GM23338 (cell line): ENCODE results near the gene IFNG-AS1. TPM values are rescaled to one million over a fixed set of nuclear protein-coding genes. Genes with fewer than 3 reads are reported as not detected.

Source experiments
- ATAC-seq: fragments of 200-7000 bp; cut with Tn5 transposase; 3 replicates; pipeline ENCODE4 v1.9.1; 2020
- DNase-seq: peaks from one replicate; pipeline ENCODE4 v3.0.0-alpha.2; 2015; ENCODE audit warnings: low spot score
- H2AFZ ChIP-seq: fragments of 200-600 bp; sonication (generic); 2 replicates; pipeline ENCODE4 v1.8.0; 2016; ENCODE audit warnings: antibody characterized with exemption, mild to moderate bottlenecking, moderate library complexity
- H3F3A ChIP-seq: fragments of 200-600 bp; sonication (generic); replicated peaks from 2 replicates; pipeline ENCODE4 v1.8.0; 2017; ENCODE audit warnings: antibody characterized with exemption, mixed run types, low read depth
- H3K27ac ChIP-seq: fragments of 200-600 bp; sonication (generic); 2 replicates; pipeline ENCODE4 v1.6.1; 2016; ENCODE audit warnings: low read depth
- H3K27me3 ChIP-seq: fragments of 200-600 bp; sonication (generic); 2 replicates; pipeline ENCODE4 v1.8.0; 2016; ENCODE audit warnings: mild to moderate bottlenecking, mixed run types, moderate library complexity; ENCODE audit not compliant: insufficient read depth
- H3K36me3 ChIP-seq: fragments of 200-600 bp; sonication (generic); 2 replicates; pipeline ENCODE4 v1.8.0; 2016; ENCODE audit warnings: mild to moderate bottlenecking; ENCODE audit not compliant: insufficient read depth
- H3K4me1 ChIP-seq: fragments of 200-600 bp; sonication (generic); 2 replicates; pipeline ENCODE4 v1.8.0; 2016; ENCODE audit warnings: mild to moderate bottlenecking, moderate library complexity; ENCODE audit not compliant: insufficient read depth
- H3K4me2 ChIP-seq: fragments of 200-600 bp; sonication (generic); 2 replicates; pipeline ENCODE4 v1.7.1; 2017; ENCODE audit warnings: mixed run types
- H3K4me3 ChIP-seq: fragments of 200-600 bp; sonication (generic); 2 replicates; pipeline ENCODE4 v1.6.1; 2016; ENCODE audit warnings: mixed run types
- H3K79me2 ChIP-seq: fragments of 200-600 bp; sonication (generic); replicated peaks from 2 replicates; pipeline ENCODE4 v1.8.0; 2017; ENCODE audit warnings: mild to moderate bottlenecking; ENCODE audit not compliant: insufficient read depth
- H3K9me2 ChIP-seq: fragments of 200-600 bp; sonication (generic); 2 replicates; pipeline ENCODE4 v1.8.0; 2017; ENCODE audit not compliant: insufficient read depth
- H4K20me1 ChIP-seq: fragments of 200-600 bp; sonication (generic); replicated peaks from 2 replicates; pipeline ENCODE4 v1.8.0; 2017; ENCODE audit warnings: mild to moderate bottlenecking; ENCODE audit not compliant: insufficient read depth
- H3K27ac Mint-ChIP-seq: 2 replicates; pipeline ENCODE4 v1.8.0; 2020; ENCODE audit warnings: inconsistent platforms, mild to moderate bottlenecking, moderate library complexity, mixed read lengths
- H3K27me3 Mint-ChIP-seq: 3 replicates; pipeline ENCODE4 v1.8.0; 2022; ENCODE audit warnings: low read depth, mild to moderate bottlenecking, moderate library complexity, mixed read lengths, inconsistent platforms; ENCODE audit not compliant: insufficient read depth, poor library complexity
- H3K36me3 Mint-ChIP-seq: 3 replicates; pipeline ENCODE4 v1.8.0; 2021; ENCODE audit warnings: low read depth, mild to moderate bottlenecking, inconsistent platforms, moderate library complexity, mixed read lengths
- H3K4me1 Mint-ChIP-seq: 3 replicates; pipeline ENCODE4 v1.8.0; 2020; ENCODE audit warnings: mild to moderate bottlenecking, inconsistent platforms, mixed read lengths
- H3K4me3 Mint-ChIP-seq: 3 replicates; pipeline ENCODE4 v1.8.0; 2021; ENCODE audit warnings: moderate library complexity, mild to moderate bottlenecking, inconsistent platforms, mixed read lengths
- H3K9me3 Mint-ChIP-seq: 3 replicates; pipeline ENCODE4 v1.8.0; 2020; ENCODE audit warnings: moderate library complexity, mild to moderate bottlenecking, inconsistent platforms, mixed read lengths
- CREB1 ChIP-seq: fragments of 250-450 bp; sonication (Bioruptor Pico); IDR thresholded peaks from 2 replicates; pipeline ENCODE4 v1.5.0; 2020; ENCODE audit warnings: low read depth, mild to moderate bottlenecking, moderate library complexity
- CTCF ChIP-seq, 2 experiments: fragments of 200-600 bp in 1 of 2; sonication (generic) in 1 of 2; conservative IDR thresholded peaks; 2 replicates each; pipeline versions ENCODE4 v1.5.1 to v1.6.1; 2016 to 2017; ENCODE audit warnings: antibody characterized with exemption in 2 of 2, low read depth in 2 of 2, mild to moderate bottlenecking in 2 of 2, moderate library complexity in 1 of 2
- ETS1 ChIP-seq: IDR thresholded peaks from 2 replicates; pipeline ENCODE4 v1.6.1; 2016; ENCODE audit warnings: antibody characterized with exemption
- EZH2 ChIP-seq: fragments of 200-600 bp; sonication (generic); IDR thresholded peaks from one replicate; pipeline ENCODE4 v1.8.0; 2017; ENCODE audit warnings: antibody characterized with exemption, mild to moderate bottlenecking, low read depth; ENCODE audit not compliant: unreplicated experiment
- JUNB ChIP-seq: IDR thresholded peaks from one replicate; pipeline ENCODE4 v1.6.1; 2016; ENCODE audit warnings: antibody characterized with exemption; ENCODE audit not compliant: unreplicated experiment
- NANOG ChIP-seq: IDR thresholded peaks from 2 replicates; pipeline ENCODE4 v1.6.1; 2016; ENCODE audit warnings: antibody characterized with exemption, borderline replicate concordance
- REST ChIP-seq: IDR thresholded peaks from one replicate; pipeline ENCODE4 v1.6.1; 2018; ENCODE audit warnings: antibody characterized with exemption; ENCODE audit not compliant: unreplicated experiment
- ZNF331 ChIP-seq: fragments of 250-450 bp; sonication (Bioruptor Pico); IDR thresholded peaks from 2 replicates; pipeline ENCODE4 v1.5.0; 2020; ENCODE audit warnings: low read depth, mild to moderate bottlenecking, moderate library complexity
- ZNF462 ChIP-seq: fragments of 250-450 bp; sonication (Bioruptor Pico); IDR thresholded peaks from 2 replicates; pipeline ENCODE4 v1.5.0; 2020; ENCODE audit warnings: mild to moderate bottlenecking, moderate library complexity
- polyA plus RNA-seq: library from polyadenylated mRNA; unstranded; fragments of >200 nt; fragmentation: Nextera tagmentation; extraction: Ambion mirVana; gene quantifications from 2 replicates; pipeline ENCODE4 v1.2.1, GENCODE V29; 2016
- total RNA-seq: library from RNA; depleted of rRNA; stranded (reverse); fragments of >200 nt; shearing (Covaris generic); gene quantifications from 2 replicates; pipeline ENCODE4 v1.2.3, GENCODE V29; 2014

The IFNG-AS1 gene
- total and polyA plus RNA-seq, 2 experiments from 2014 or later, result not detected

- TF ChIP-seq REST (no peak), CTCF (conservative IDR thresholded peaks at IDR 0.05; ENCODE audit: low read depth in 2 of 2) (no peak), ZNF462 (CRISPR knock-in tag) (no peak)
Measured at GRCh38 chr12:68034567-68034966, 45.3 kb downstream of the IFNG-AS1 start (continued).

- no peak overlapping the region for H2AFZ ChIP-seq
- Mint-ChIP-seq H3K9me3 (no peaks in the 10 kb centered on the region), H3K4me3 (no peak overlapping the region), H3K27ac (no peak overlapping the region), H3K4me1 (no peaks in the 10 kb centered on the region), H3K27me3 (no peaks in the 10 kb centered on the region), H3K36me3 (no peaks in the 10 kb centered on the region)
- H3K4me3 ChIP-seq, result no peak overlapping the region
- no peaks in the 10 kb centered on the region for H3K27me3 ChIP-seq
- H3K4me1 ChIP-seq, result no peaks in the 10 kb centered on the region
- DNase-seq (no peak), ATAC-seq (no peak)
- H3K4me2 ChIP-seq, result no peak overlapping the region
- H3K27ac ChIP-seq, result no peak overlapping the region
- no peaks in the 10 kb centered on the region for H4K20me1 ChIP-seq
- H3K36me3 ChIP-seq, result no peaks in the 10 kb centered on the region
- no peaks in the 10 kb centered on the region for H3K79me2 ChIP-seq
- no peaks in the 10 kb centered on the region for H3F3A ChIP-seq
- H3K9me2 ChIP-seq, result peaks cover 8% of the 10 kb centered on the region
- TF ChIP-seq NANOG (no peak), ZNF331 (CRISPR knock-in tag) (no peak), JUNB (no peak), EZH2 (no peak), ETS1 (no peak), REST (no peak), CREB1 (CRISPR knock-in tag) (no peak)
Measured at GRCh38 chr12:68036642-68037041, 47.4 kb downstream of the IFNG-AS1 start.
